Skin epidermis (tissue), 12 donors: ENCODE measurements around the gene MRTFA.
A peak's percentile ranks its signal among the peaks of the same experiment; 100 is the strongest.

ENCODE experiments used
- H3K27ac ChIP-seq, 21 experiments: fragments of 200-600 bp; sonication (generic) in 11 of 21; one replicate each; pipeline ENCODE4 v1.5.0; 2020; ENCODE audit warnings: mild to moderate bottlenecking in 3 of 21, inconsistent platforms in 2 of 21, moderate library complexity in 2 of 21
- H3K4me3 ChIP-seq, 7 experiments: fragments of 200-600 bp; sonication (generic) in 2 of 7; one replicate each; pipeline ENCODE4 v1.5.0; 2020; ENCODE audit warnings: inconsistent platforms in 2 of 7, mild to moderate bottlenecking in 2 of 7, moderate library complexity in 1 of 7

MRTFA gene

DNA sequence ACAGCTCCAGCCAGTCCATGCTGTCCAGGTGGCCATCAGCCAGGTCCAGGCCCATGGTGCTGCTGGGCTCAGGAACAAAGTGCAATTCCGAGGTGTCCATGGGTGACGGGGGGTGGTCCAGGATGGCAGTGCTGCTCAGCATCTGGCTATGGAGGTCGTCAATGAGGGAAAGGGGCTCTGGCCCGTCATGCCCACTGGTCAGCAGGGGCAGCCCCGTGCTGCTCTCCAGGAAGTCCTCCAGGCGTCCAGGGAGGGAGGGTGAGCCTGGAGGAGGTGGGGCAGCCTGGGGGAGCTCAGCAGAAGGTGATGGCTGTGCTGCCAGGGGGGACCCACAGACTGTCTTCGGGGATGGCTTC lies 225.0 kb downstream of the MRTFA start:
- no peak overlapping the region for H3K27ac ChIP-seq

DNA sequence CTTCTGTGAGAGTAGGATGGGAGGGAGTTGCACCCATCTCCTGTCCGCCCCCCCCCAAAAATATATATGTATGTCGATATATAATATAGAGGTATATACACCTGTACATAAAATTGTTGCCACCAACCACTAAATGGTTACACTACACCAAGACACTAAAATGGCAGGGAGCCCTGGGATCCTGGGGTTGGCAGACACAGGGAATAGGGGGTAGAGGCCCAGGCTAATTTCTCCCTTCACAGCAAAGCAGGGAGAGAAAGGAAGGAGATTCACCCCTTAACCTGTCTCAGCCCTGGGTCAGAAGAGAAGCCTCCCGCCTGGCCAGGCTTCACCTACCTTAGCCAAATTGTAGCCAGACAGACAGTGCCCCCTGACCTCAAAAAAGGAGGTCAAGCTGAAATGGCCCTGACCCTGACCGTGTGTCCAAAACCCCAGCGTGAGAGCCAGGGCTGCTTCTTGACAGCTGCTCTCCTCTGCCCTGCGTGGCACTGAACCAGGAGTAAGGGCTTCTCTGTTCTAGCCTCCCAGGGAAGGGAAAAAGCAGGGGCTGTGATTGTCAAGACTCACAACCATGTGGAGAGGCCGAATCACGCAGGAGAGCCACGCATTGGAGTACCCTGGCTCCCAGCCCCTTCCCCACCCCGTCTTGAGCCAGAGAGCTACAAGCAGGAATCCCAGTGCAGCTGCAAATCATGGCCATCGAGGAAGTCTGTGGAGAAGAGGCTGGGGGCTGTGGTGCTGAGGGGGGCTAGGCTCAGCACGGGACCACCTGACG lies 225.6 kb downstream of the MRTFA start:
- Histone ChIP-seq H3K4me3 (no peak overlapping the region), H3K27ac (peak overlapping the region in 1 of 21 experiments; percentile 45)

More for the DNA sequence above, 225.0 kb downstream of the MRTFA start:
- no peak overlapping the region for H3K4me3 ChIP-seq

DNA sequence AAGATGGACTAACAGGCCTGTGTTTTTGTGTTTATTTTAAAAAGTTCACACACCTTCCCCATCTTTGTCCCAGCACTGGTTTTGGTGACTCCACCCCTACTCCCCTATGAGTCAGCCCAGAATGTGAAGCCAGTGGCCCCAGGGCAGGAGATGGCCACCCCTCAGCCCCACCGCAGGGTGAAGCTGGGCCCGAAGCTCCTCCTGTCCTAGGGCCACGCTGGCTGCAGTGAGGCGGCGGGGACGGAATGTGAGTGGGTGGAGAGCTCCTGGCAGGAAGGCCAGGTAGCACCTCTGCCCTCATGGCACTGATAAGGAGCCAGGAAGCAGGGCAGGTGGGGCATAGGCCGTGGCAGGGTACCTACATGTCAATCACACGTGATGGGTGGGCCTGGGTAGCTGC lies 226.2 kb downstream of the MRTFA start:
- Histone ChIP-seq H3K4me3 (no peak overlapping the region), H3K27ac (peak overlapping the region in 2 of 21 experiments; percentile 10 to 36)

DNA sequence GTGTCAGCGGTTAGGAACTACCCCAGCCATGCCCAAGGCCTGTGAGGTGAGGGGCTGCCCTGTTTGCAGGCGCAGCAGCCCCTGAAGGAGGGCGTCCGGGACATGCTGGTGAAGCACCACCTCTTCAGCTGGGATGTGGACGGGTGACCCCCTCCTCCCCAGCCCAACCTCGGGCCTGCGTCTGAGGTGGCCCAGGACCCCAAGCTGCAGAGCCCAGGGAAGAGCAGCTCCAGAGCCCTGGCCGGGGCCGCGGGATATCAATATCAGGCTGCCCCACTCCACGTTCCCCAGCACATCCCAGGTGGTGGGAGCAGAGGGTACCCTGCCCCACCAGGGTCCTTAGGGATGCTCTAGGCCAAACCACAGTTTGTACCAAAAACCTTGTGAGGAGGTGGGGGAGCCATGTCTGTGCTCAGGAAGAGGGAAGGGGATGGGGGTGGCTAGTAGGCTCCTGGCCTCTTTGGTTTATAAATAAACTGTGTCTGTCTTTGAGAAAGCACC lies 226.9 kb downstream of the MRTFA start:
- peak overlapping the region in 1 of 21 experiments; percentile 17 for H3K27ac ChIP-seq

DNA sequence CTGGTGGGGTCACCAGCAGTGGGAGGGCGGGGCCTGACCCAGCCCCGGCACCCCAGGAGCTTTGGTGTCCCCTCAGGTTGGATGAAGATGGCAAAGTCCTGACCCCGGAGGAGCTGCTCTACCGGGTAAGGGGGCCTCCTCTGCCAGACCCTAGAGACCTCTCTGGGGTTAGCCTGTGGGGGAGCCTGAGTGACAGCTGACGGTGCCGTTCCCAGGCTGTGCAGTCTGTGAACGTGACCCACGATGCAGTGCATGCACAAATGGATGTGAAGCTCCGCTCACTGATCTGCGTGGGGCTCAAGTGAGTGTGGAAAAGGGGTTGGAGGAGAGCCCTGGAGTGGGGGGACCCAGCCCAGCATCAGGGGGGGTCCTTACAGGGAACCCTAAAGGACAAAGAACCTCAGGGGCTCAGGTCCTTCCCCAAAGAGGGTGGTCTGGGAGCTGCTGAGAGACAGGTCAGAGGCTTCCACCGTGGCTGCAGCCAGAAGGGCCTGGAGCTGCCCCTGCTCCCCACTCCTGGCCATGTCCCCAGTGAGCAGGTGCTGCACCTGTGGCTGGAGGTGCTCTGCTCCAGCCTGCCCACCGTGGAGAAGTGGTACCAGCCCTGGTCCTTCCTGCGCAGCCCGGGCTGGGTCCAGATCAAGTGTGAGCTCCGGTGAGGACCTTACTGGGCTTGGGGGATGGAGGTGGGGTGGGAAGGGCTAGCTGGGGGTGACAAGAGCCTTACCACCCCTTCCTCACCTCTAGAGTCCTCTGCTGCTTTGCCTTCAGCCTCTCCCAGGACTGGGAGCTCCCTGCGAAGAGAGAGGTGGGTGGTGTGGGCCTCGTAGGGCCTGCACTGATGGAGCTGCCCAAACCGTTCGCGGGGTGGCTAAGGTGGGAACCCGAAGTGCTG lies 227.6 kb downstream of the MRTFA start:
- H3K27ac ChIP-seq: no peak overlapping the region
- H3K4me3 ChIP-seq: no peak overlapping the region

More for the DNA sequence above, 226.9 kb downstream of the MRTFA start:
- no peak overlapping the region for H3K4me3 ChIP-seq

DNA sequence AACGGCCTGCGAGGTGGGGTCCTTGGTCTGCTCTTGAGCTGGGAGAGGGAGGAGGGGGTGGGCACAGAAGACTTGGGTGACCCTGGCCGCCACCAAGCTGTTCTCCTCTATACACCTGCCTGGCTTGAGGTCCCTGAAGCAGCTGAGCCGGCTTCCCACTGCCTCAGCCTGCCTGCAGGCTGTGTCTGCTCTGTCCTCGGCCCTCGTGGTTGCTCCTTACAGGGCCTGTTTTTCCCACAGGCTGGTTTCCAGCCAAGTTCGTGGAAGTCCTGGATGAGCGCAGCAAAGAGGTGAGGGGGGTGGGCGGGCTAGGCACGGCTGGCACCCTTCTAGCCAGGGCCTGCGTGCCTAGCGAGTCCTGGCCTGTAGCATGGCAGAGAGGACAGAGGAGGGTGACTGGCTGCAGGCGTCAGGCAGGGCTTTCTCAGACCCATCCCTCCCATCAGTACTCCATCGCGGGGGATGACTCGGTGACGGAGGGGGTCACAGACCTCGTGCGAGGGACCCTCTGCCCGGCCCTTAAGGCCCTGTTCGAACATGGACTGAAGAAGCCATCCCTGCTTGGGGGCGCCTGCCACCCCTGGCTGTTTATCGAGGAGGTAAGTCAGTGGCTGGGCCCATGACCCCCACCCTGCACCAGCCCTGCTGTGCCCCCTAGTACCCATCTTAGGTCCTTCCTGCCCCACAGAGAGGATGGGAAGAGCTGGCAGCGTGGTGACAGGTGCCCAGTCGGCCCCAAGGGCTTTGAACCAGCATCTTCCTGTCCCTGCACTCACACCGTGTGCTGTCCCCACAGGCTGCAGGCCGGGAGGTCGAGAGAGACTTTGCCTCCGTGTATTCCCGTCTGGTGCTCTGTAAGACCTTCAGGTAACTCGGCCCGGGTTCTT lies 228.4 kb downstream of the MRTFA start:
- peak overlapping the region in 2 of 21 experiments; percentile 17 to 31 for H3K27ac ChIP-seq
- no peak overlapping the region for H3K4me3 ChIP-seq

DNA sequence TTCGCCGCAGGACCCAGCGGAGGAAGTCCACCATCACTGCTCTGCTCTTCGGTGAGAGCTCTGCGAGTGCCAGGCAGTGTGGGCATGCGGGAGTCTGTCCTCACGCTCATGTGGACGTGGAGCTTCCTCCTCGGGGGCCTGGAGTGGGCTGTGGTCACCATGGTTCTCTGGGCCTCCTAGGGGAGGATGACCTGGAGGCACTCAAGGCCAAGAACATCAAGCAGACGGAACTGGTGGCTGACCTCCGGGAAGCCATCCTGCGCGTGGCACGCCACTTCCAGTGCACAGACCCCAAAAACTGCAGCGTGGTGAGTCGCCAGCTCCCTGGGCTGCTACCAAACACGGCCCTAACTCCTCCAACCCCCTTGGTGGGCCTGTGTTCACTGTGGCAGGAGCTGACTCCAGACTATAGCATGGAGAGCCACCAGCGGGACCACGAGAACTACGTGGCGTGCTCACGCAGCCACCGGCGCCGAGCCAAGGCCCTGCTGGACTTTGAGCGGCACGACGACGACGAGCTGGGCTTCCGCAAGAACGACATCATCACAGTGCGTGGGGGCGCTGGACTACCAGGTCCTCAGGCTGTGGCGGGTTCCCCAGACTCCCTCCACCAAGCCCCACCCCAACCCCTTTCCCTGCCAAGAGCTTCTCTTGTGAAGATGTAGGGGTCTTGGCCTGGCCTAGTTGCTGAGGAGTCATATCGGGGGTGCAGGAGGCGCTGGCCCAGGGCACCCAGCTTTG lies 229.3 kb downstream of the MRTFA start:
- Histone ChIP-seq H3K4me3 (no peak overlapping the region), H3K27ac (no peak overlapping the region)

DNA sequence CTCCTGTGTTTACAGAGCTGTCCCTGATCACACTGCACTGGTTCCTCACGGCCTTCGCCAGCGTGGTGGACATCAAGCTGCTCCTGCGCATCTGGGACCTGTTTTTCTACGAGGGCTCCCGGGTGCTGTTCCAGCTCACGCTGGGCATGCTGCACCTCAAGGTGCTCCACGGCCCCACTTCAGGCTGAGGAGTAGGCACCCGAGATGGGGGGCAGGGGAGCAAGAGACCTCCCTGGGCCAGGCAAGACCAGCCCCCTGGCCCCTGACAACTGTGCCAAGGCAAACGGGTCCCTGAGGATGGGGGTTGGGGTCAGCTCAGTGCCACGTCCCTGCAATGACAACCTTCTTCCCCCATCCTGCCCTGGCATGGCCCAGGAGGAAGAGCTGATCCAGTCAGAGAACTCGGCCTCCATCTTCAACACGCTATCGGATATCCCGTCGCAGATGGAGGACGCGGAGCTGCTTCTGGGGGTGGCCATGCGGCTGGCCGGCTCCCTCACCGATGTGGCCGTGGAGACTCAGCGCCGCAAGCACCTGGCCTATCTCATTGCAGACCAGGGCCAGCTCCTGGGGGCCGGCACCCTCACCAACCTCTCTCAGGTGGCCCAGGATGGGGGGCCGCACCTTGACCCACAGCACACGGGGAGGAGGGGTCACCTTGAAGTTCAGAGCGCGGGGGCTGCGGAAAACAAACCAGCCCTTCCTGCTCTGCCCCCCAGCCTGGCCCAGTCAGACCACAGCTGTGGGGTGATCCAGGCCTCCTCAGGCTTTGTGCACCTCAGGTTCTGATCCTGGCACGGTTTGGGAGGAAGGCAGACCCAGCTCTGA lies 230.2 kb downstream of the MRTFA start:
- H3K27ac ChIP-seq: no peak overlapping the region
- H3K4me3 ChIP-seq: no peak overlapping the region

DNA sequence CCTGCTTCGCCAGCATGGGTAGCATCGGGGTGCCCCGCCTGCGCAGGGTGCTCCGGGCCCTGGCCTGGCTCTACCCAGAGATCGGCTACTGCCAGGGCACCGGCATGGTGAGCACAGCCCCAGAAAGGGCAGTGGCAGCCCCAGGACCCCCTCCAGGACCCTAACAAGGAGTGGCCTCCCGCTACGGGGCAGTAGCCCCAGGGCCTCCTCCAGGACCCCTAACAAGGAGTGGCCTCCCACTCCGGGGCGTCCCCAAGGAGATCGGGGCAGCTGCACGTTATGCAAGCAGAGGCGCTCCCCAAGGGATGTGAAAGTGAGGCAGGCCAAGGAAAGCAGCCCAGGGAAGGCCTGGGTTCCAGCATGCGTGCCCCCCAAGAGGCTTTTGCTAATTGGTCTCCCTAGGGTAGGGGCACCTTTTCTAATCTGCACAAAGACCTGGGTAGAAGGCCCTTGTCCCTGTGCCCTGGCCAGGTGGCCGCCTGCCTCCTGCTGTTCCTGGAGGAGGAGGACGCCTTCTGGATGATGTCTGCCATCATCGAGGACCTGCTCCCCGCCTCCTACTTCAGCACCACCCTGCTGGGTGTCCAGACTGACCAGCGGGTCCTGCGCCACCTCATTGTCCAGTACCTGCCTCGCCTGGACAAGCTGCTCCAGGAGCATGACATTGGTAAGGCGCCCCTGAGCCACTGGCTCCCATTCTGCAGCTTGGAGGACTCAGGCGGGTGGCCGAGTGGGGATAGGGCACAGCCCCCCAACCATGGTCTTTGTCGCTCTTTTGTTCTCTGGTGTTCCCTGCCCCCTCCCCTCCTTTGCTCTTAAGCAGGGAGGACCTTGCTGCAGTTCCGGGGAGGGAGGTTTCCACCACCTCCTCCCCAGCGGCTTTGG lies 231.1 kb downstream of the MRTFA start:
- no peak overlapping the region for H3K27ac ChIP-seq
- H3K4me3 ChIP-seq: no peak overlapping the region

DNA sequence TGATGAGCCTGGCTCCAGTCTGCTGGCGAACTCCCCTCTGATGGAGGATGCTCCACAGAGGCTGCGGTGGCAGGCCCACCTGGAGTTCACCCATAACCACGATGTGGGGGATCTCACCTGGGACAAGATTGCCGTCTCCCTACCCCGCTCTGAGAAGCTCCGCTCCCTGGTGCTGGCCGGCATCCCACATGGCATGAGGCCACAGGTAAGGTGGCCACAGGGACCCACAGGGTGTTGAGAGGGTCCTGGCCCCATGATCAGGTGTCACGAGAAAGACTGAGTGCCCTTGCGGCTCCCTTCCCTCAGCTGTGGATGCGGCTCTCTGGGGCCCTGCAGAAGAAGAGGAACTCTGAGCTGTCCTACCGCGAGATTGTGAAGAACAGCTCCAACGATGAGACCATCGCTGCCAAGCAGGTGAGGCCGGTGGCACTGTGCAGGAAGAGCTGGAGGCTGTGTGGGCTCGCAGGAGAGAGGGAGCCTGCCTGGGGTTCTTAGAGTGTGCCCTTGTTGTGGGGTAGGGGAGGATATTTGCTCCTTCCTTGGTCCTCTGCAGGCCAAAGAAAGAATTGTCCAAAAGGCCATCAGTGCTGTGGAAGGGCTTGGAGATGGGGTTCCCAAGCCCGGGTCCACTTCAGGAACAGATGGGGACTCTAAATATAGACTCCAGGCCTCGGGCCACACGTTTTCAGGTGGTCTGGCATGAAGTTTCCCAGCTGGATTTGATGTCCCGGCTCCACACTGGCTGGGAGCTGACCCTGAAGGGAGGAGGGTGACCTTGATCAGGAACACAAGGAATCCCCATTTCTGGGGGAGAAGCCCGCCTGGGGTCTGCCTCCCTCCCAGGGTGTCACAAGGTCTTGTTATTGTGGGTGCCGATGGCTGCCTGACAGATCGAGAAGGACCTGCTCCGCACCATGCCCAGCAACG lies 232.0 kb downstream of the MRTFA start:
- no peak overlapping the region for H3K4me3 ChIP-seq
- H3K27ac ChIP-seq: no peak overlapping the region

DNA sequence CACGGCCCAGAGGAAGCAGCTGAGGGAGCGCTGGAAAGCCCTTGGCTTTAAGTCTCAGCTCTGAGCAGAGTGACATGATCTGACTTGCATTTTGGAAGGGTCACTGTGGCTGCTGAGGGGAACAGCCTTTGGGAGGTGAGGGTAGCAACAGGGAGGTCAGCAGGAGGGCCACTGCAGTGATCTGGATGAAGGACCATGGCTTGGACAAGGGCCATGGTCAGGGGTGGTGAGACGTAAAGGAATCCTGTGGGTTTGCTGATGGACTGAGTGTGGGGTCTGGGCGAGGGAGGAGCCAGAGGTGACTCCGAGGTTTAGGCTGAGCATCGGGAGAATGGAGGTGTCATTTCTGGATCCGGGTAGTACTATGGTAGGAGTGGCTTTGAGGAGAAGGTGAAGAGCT lies 232.9 kb downstream of the MRTFA start:
- Histone ChIP-seq H3K27ac (peak overlapping the region in 1 of 21 experiments; percentile 23), H3K4me3 (no peak overlapping the region)

DNA sequence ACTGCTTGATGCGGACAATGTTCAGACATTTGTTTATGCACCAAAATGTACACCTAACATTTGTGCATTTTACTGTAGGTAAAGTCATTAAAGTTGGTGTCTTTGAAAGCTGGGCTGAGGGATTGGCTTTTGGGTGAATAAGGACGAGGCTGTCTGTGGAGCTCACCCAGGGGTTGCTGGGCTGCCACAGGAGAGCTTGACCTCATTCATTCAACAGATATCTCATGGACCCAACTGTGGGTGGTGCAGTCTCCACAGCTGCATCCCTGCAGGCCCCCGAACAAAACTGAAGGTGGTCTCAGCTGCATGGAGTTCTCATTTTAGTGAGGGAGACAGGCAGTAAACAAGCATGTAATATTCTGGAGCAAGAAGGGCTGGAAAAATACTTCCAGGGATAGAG lies 233.4 kb downstream of the MRTFA start:
- peak overlapping the region in 1 of 21 experiments; percentile 67 for H3K27ac ChIP-seq

DNA sequence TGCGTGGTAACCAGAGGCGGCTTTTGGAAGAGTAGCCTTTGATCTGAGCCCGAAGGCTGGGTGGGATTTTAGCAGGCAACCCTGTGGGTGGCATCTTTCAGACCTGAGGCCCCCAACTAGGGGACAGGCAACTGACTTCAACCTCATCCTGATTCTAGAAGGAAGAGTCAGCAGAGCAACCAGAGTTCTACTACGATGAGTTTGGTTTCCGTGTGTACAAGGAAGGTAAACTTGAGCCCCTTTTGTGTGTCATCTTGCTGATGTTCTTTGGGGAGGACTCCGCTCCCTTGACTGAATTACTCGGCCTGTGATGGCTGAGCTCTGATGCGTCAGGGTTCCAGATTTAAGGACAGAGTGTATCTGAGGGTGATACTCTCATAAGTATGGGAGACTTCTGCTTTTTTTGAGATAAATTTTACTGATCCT lies 234.5 kb downstream of the MRTFA start:
- Histone ChIP-seq H3K4me3 (no peak overlapping the region), H3K27ac (peak overlapping the region in 4 of 21 experiments; percentile 39 to 74 (median 55))

More for the DNA sequence above, 233.4 kb downstream of the MRTFA start:
- H3K4me3 ChIP-seq: no peak overlapping the region

DNA sequence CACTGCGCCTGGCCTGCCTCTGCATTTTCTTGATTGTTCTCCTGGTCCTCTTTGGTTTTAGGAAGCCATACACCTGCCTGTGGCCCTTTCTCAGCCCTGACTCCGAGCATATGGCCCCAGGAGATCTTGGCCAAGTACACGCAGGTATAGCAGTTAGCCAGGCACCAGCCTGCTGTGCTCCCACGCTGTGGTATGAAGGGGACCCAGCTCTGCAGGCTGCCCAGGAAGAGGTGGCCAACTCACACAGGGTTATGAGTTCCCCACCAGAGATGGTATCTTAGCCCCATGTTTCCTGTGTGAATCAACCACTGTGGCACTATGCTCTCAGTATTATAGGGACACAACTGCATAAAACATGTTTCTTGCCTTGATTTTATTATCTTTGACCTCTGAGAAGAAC lies 235.0 kb downstream of the MRTFA start:
- Histone ChIP-seq H3K4me3 (no peak overlapping the region), H3K27ac (peak overlapping the region in 4 of 21 experiments; percentile 39 to 74 (median 55))

DNA sequence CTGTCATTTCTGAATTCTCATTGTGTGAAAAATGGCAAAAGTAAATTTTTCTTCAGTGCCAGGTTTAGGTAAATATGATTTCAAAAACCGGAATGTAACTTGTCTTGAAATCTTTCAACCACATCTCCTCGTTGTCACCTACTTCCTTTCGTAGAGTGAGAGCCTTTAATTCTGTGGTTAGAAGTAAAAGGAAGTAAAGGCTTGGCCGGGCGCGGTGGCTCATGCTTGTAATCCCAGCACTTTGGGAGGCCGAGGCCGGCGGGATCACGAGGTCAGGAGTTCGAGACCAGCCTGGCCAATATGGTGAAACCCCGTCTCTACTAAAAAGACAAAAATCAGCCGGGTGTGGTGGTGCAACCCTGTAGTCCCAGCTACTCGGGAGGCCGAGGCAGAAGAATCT lies 236.4 kb downstream of the MRTFA start:
- Histone ChIP-seq H3K4me3 (no peak overlapping the region), H3K27ac (peak overlapping the region in 7 of 21 experiments; percentile 26 to 76 (median 63))

DNA sequence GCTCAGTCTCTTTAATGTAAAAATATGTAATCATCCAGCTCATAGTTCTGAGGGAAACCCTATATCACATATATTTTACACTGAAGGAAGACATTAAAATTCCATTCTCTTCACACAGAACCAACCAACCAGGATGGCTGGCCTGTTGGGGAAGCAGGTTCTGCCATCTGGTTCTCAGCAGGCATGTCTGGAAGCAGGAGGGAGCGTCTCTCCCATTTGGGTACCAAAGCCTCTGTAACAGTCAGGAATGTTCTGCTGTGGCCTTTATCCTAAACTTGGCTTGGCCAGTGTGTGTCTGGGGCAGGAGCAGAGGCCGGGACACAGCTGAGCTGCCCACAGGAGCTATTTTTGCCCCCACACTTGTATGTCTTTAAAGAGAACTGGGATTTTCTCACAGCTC lies 236.9 kb downstream of the MRTFA start:
- H3K27ac ChIP-seq: peak overlapping the region in 12 of 21 experiments; percentile 19 to 76 (median 58)

More for the DNA sequence above, 236.9 kb downstream of the MRTFA start:
- no peak overlapping the region for H3K4me3 ChIP-seq
